Thyroid gland (tissue), 4 donors: Measurements from ENCODE around the gene NGB.

Experiments
- POLR2A ChIP-seq, 2 donors: fragments of 450-650 bp; IDR thresholded peaks; one replicate each; pipeline ENCODE4 v1.6.1; 2017; ENCODE audit warnings: antibody characterized with exemption in 2 of 2, mild to moderate bottlenecking in 2 of 2, moderate library complexity in 1 of 2
- TF ChIP-seq, protein P1 (sequence below), 6 experiments: fragments of 200-600 bp in 3 of 6; fragments of 450-650 bp in 3 of 6; sonication (generic) in 3 of 6; IDR thresholded peaks; one replicate each; pipeline ENCODE4 v1.5.1; 2016 to 2019; ENCODE audit warnings: antibody characterized with exemption in 6 of 6, mild to moderate bottlenecking in 2 of 6, inconsistent platforms in 1 of 6, moderate library complexity in 1 of 6

DNA sequence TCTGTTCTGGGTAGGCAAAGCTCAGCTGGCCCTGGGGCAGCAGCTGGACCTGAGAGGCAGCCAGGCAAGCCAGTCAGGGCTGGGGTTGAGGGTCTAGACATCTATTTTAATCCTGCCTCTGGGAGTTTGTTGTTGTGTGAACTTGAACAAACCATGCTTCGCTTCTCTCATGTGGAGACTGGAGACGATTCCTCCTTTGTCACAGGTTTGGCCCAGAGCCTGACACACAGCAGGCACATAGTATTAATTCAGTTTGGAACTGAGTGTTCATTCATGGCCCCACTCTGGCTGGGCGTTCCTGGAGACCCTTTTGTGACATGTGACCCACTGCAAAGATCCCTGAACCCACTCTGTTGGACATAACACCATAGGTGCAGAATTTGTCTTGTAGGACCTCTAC lies 39.3 kb downstream of the NGB start:
- TF ChIP-seq, protein P1, sequence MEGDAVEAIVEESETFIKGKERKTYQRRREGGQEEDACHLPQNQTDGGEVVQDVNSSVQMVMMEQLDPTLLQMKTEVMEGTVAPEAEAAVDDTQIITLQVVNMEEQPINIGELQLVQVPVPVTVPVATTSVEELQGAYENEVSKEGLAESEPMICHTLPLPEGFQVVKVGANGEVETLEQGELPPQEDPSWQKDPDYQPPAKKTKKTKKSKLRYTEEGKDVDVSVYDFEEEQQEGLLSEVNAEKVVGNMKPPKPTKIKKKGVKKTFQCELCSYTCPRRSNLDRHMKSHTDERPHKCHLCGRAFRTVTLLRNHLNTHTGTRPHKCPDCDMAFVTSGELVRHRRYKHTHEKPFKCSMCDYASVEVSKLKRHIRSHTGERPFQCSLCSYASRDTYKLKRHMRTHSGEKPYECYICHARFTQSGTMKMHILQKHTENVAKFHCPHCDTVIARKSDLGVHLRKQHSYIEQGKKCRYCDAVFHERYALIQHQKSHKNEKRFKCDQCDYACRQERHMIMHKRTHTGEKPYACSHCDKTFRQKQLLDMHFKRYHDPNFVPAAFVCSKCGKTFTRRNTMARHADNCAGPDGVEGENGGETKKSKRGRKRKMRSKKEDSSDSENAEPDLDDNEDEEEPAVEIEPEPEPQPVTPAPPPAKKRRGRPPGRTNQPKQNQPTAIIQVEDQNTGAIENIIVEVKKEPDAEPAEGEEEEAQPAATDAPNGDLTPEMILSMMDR (IDR thresholded peaks at IDR 0.05): no peak
- no peak for TF ChIP-seq POLR2A (IDR thresholded peaks at IDR 0.05)
